HG03558 (cell line): ENCODE data around the gene PNPLA1.

ENCODE experiments used
- ATAC-seq: cut with Tn5 transposase; IDR thresholded peaks from one replicate; pipeline ENCODE4 v1.9.1; 2021; ENCODE audit warnings: moderate number of reproducible peaks; ENCODE audit not compliant: unreplicated experiment; ENCODE audit errors: extremely low read depth

PNPLA1 gene

DNA sequence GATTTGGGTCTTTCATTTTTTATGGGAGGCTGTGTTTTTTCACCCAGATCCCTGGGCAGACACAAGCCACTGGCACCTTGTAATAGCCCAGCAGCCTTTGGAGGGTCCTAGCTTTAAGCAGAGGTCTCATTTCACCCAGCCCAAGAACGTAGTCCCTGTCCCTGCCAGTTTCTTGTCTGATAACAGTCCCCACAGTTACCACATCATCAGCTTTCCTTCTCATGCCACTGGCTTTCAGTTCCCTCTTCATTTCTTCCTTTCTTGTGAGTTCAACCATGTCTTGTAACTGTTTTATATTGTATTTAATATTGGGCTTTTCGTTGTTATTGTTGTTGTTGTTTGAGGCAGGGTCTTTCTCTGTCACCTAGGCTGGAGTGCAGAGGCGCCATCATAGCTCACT lies 10.6 kb downstream of the PNPLA1 start:
- ATAC-seq: no peak

DNA sequence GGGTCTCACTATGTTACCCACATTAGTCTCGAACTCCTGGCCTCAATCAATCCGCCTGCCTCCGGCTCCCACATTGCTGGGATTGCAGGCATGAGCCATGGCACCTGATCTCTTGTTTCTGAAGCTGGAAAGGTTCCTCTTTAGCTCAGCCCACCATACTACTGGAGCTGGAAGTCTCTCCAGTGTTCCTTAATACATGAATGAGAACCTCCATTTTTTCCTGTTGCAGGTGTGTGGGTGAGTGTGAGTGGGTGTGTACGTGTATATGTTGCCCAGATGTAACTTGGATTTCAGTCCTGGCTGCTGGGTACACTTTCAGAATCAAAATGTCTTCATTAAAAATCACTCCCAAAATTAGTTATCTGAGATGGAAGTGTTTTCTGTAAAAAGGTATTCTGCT lies 11.1 kb downstream of the PNPLA1 start:
- no peak for ATAC-seq

DNA sequence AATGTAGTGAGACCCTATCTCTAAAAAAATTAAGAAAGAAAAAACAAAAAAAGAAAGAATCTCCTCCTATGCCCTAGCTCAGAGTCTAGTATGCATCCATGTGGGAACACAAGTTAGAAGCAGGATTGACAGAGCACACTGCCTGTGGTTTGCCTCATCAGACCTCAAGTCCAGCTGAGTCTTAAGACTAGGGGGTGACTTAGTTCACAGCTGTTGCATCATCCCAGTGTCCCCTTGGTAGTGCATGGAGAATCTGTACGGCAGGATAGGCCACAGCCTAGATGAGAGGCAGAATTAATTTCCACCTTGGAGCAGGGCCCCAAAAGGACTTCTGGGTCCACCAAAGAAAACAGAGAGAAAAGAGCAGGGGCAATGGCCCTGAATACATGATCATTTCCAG lies 13.7 kb downstream of the PNPLA1 start:
- no peak for ATAC-seq

DNA sequence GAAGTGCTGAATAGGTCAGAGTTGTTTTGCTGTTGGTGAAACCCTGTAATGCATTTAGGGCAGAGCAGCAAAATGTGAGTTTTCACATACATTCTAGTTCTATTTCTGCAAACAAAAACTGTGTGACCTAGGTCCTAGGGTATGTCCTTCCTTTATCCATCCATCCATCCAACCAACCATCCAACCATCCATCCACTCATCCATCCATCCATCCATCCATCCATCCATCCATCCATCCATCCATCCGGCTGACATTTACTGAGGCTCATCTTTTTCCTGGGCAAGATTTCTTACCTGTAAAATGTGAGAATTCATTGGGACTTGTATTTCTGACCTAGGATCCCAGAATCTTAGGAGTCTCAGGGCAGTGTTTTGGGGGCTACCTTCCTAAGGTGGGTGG lies 14.5 kb downstream of the PNPLA1 start:
- no peak for ATAC-seq

DNA sequence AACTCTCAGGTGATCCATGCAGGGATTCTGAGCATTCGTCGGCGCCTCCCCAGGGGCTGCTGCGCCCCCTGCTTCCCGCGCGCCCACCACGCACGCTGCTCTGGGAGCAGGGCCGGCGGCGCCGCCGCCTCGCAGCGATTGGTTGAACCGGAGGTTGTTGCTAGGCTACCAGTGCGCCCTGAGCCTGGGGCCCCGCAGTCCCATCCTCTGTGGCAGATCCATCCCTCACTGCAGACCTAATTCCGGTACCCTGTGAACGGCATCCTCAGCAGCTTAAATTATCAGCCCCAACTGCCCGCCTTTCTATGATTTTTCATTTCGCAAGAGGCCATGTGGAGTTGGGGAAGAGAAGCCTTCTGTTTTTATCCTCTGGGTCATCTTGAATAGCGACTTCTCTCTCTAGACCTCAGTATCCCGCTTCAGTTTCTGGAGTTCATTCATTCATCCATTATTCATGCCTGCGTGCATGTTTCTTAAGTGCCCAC lies 15.4 kb downstream of the PNPLA1 start:
- no peak for ATAC-seq

DNA sequence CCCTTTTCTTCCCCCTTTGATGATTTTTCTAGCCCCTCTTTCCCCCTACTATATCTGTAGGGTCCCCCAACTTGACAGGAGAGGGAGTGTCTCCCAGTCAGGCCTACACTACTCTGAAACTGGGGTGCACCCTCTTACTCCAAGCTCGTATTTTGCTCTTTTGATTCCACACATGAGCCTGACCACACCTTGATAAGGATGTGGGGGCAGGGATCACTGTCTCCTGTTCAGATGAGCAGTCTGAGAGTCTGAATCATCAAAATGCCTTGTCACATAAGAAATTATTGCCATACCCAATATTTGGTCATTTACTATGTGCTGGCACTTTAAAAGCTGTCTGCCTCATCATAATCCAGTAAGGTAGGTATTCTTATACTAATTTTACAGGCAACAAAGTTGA lies 15.9 kb downstream of the PNPLA1 start:
- ATAC-seq: no peak

DNA sequence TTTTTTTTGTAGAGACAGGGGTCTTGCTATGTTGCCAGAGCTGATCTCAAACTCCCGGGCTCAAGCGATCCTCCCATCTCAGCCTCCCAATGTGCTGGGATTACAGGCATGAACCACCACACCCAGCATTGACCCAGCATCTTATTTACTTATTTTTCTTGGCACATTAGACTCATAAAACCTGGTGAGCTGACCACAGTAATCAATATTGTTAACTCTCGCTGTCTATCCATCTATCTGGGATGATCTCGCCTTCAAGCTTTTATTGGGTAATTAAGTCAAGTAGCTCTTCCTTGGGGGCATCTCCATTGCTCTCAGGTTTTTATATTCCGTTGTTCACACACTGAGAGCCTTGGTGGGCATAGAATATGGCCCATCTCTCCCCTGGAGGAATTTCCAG lies 17.0 kb downstream of the PNPLA1 start:
- ATAC-seq: no peak

DNA sequence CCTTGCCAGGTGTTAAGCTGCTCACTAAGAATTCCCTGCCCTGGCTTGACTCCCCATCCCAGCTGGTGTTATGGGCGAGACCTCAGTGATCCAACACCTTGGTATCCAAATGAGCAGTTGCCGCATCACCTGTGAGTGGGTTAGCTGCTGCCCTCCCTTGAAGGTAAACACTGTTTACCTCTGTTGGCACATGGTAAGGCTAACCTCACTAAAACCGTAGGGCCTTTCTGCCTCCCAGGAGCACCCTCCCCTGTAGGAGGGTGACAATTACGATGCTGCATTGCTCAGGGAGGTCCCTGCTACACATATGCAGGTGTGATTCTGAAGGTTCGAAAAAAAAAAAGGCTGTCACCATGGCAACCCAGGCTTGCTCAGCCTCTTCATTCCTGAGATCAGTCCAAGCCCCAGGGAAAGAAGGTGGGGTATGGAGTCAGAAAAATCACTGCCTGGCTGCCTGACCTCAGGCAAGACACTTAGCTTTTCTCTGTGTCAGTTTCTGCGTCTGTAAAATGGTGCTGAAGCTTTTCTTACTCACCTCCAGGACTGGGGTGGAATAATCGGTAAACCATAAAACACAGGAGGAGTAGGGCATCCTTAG lies 19.5 kb downstream of the PNPLA1 start:
- ATAC-seq: no peak

DNA sequence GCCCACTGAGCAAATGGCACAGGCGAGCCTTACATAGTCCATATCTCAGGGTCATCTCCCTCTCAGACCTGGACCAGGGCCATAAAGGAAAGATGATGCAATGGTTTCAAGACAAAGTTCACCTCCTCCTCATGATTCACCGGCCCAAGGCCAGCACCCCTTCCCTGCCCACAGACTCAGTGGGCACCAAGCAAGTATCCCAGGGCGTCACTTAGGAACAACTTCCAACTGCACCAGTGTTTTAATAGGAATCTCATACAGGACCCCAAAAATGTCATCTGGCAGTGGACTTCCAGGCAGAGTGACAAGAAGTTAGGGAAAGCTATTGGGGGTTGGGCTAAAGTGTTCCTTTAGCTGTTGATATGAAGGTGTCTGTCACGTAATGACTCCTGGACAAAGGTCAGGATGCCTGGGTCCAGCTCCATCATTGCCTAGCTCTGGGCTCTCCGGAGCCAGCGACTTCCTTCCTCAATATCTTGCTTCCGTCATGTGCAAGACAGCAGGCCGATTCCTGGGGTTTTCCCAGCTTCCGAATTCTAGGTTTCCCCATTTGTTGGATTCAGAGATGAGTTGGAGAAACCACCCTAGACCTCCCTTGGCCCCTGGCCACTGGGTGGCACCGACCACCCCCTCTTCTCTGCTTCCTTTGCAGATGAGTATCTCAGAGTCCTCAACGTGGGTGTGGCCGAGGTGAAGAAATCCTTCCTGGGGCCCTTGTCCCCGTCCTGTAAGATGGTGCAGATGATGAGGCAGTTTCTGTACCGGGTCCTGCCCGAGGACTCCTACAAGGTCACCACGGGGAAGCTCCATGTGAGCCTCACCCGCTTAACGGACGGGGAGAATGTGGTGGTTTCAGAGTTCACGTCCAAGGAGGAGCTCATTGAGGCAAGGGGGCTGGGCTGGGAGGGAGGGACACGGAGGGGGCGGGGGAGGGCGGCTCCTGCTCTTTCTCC lies 21.1 kb downstream of the PNPLA1 start:
- no peak for ATAC-seq

DNA sequence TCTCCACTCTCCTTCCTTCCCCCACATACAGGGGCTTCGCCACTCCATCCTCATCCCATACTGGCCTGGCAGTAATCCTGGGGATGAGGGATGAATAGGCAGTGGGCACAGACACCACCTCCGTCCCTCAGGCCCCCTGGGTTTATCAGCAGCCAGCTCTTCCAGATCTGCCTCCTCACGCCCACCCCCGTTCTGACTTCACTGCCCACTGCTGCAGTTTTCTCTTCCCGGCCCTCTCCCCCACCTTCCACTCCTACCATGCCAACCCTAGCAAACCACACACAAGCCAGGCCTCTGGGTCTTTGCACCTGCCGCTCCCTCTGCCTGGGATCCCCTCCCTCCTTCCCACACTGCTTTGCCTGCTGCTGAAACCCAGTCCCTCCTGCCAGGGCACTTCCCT lies 22.3 kb downstream of the PNPLA1 start:
- ATAC-seq: no peak

DNA sequence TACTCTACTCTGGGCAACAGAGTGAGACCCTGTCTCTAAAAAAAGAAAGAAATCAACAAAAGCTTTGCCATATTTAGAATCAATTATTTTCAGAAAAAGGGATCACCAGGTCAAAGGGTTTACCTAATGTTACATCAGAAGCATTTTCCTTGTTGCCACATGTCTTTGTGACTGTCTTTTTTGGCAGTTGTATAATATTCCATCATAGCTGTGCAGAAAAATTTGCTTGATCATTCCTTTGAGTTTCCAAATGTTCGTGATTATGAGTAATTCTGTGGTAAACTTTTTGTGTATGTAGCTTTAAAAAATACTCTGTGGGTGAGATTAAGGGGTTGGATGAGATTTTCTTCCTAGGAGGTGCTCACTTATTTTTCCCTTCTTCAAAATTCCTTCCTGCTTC lies 26.4 kb downstream of the PNPLA1 start:
- no peak for ATAC-seq

DNA sequence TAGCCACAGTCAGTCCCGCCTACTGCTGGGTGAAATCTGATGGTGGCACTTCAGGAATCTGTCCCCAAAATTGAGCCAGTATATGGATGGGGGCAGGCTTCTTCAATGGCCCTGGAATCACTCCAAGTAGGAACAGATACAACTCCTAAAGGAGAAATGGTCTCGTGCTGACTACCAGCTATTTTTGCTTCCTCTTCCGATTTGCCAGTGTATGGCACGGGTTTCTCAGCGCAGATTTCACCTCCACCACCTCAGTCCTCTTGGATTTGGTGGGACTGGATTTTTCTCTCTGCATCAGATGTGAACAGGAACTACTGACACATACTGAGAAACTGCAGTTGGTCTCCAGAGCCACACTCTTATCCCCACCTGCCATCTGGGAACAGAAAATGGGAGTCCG lies 27.2 kb downstream of the PNPLA1 start:
- no peak for ATAC-seq

DNA sequence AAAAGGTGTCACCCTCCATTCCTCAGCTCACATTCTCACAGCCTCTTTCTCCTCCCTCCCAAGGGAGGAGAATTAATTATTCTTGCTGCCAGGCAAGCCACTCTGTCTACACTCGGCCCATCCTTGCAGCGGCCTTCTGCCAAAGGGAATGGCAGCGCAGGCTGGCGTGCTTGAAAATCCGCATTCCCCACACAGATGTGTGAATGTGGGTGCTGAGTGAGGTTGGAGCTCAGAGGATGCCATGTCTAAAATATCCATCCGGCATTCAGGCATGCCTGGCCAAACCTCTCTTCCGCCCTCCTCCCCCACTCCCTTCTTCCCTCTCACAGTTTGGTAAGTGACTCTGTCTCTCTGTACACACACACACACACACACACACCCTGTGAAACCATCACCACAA lies 27.7 kb downstream of the PNPLA1 start:
- ATAC-seq: no peak

DNA sequence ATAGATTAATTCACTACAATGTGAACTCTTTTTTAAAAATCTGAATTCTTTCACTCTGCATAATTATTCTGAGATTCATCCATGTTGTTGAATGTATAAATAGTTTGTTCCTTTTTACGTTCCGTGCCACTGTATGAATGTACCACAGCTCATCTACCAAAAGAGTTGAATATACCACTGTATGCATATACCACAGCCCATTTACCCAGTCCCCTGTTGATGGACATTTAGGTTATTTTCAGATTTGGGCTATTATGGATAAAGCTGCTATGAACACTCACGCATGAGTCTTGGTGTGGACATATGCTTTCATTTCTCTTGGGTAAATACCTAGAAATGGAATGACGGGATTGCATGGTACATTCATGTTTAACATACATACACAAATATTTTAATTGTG lies 28.2 kb downstream of the PNPLA1 start:
- no peak for ATAC-seq

DNA sequence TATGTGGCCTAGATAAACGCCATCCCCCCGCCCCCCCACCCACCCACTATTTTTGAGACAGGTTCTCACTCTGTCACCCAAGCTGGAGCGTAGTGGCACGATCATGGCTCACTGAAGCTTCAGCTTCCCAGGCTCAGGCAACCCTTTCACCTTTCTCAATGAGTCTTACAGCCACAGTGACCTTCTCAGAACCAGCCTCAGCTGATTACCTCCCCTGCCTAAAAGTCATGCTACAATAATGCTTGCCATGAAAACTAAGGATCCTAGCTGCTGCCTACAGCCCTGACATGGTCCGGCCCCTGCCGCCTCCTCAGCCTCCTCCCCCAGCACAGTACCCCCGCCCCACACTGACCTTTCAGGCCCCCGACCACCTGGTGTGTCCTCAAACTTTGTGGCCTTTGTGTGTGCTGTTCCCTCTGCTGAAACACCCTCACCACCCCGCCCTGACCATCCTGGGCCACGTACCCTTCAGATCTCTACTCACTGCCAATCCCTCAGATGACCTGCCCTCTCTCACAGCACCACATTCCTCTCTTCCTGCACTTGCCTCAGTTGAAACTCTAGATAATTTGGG lies 31.3 kb downstream of the PNPLA1 start:
- ATAC-seq: no peak

DNA sequence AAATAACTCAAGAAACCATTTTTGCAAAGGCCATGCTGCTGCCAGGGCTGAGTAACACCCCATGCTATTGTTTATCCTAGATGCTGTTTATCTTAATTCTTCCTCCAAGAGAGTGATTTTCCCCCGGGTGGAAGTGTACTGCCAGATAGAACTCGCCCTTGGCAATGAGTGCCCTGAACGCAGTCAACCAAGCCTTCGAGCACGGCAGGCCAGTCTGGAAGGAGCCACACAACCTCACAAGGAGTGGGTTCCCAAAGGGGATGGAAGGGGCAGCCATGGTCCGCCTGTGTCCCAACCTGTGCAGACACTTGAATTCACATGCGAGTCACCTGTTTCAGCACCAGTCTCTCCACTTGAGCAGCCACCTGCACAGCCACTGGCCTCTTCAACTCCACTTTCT lies 31.9 kb downstream of the PNPLA1 start:
- ATAC-seq: no peak

DNA sequence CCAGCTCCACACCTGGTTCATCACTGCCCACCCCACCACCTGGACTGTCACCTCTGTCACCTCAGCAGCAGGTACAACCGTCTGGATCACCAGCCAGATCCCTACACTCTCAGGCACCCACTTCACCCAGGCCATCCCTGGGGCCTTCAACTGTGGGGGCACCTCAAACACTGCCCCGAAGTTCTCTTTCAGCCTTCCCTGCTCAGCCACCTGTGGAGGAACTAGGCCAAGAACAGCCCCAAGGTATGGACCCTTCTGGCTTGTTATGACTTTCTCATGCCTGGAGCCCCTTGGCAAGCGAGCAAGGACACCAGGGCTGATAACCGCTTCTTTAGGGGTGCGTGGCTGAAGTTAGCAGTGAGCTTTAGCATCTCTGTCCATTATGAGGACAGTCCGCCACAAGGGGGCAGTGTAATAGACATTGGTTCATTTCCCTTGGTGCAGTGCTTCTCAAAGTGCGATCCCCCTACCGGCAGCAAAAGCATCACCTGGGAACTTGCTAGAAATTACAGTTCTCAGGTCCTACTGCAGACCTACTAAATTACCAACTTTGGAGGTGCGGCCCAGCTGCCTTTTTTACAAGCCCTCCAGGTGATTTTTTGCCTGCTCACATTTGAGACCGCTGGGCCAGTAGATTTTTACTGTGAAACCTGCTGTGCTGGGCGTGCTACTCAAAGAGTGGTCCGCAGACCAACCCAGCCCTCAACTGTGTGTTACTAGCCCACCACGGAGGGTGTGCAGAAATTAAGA lies 32.5 kb downstream of the PNPLA1 start:
- ATAC-seq: no peak

DNA sequence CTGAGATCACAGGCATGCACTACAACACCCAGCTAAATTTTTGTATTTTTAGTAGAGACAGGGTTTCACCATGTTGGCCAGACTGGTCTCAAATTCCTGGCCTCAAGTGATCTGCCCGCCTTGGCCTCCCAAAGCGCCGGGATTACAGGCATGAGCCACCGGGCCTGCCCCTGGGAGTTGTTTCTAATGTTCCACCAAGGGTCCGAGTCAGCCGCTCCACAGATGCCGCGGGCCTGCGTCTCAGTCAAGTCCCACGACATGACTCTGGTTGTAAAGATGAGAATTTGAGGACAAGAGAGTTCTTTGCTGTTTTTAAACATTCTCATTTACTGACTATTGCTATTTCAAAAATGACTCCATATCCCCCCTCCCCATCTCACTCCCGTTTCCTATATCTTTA lies 36.0 kb downstream of the PNPLA1 start:
- no peak for ATAC-seq

DNA sequence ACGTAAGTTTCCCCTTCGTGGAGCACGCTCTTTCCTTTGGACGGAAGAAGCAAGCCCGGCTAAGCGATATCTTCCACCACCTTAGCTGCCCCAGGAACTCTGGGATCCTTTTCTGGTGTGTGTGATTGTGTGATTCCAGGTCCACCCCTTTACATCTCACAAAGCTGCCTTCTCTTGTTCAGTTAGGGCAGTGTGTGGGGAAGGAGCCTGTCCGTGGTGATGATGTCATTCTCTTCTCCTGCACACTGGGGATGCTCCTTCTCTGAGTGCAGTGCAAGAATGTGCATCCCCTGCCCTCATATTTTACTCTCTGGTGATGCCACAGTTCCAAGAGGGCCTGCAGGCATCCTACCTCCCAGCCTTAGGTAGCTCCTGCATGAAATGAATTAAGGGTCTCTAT lies 36.5 kb downstream of the PNPLA1 start:
- no peak for ATAC-seq

DNA sequence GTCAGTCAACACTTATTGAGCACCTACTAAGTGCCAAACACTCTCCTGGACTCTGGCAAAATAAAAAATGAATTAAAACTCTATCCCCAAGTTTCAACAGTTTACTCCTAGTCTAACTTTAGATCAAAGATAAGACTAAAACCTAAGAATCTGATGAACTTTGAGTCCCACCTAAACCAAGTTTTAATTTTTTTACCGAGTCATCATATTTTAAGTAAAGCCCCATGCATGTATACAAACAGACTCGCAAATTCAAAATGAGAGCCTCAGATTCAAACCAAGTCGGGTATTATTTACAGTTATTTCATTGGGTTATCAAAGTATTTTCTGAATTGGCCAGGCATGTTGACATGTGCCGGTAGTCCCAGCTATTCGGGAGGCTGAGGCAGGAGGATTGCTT lies 38.7 kb downstream of the PNPLA1 start:
- no peak for ATAC-seq

DNA sequence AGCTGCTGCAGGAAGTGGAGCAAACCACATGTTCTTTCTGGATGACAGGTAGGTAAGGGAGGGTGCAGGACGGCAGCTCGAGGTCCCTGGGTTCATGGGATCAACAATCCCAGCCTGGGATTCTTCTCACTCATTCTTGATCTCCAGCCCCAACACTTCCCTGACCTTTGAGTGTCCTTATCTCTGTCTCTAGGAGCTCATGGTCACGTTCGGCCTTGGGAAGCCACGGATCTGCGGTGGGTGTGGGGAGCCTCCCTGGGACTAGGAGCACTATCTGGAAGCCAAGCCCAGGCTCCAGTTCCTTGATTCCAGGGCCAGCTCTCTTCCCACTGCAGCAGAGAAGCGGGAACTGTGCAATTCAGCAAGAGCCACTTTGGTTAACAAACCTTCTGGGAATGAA lies 39.3 kb downstream of the PNPLA1 start:
- ATAC-seq: no peak
